GM12874 (cell line): ENCODE data around the gene KDELR3.

Experiments used
- TF ChIP-seq, protein P1 (sequence below): IDR thresholded peaks from 2 replicates; pipeline ENCODE4 v1.5.1; 2011; ENCODE audit warnings: low read depth, mild to moderate bottlenecking, control low read depth, low read length, moderate library complexity; ENCODE audit not compliant: insufficient read depth

The KDELR3 gene

GRCh38 chr22:38460426-38460840 is 7.5 kb upstream of the KDELR3 start:
- TF ChIP-seq, protein P1, sequence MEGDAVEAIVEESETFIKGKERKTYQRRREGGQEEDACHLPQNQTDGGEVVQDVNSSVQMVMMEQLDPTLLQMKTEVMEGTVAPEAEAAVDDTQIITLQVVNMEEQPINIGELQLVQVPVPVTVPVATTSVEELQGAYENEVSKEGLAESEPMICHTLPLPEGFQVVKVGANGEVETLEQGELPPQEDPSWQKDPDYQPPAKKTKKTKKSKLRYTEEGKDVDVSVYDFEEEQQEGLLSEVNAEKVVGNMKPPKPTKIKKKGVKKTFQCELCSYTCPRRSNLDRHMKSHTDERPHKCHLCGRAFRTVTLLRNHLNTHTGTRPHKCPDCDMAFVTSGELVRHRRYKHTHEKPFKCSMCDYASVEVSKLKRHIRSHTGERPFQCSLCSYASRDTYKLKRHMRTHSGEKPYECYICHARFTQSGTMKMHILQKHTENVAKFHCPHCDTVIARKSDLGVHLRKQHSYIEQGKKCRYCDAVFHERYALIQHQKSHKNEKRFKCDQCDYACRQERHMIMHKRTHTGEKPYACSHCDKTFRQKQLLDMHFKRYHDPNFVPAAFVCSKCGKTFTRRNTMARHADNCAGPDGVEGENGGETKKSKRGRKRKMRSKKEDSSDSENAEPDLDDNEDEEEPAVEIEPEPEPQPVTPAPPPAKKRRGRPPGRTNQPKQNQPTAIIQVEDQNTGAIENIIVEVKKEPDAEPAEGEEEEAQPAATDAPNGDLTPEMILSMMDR = no peak

DNA sequence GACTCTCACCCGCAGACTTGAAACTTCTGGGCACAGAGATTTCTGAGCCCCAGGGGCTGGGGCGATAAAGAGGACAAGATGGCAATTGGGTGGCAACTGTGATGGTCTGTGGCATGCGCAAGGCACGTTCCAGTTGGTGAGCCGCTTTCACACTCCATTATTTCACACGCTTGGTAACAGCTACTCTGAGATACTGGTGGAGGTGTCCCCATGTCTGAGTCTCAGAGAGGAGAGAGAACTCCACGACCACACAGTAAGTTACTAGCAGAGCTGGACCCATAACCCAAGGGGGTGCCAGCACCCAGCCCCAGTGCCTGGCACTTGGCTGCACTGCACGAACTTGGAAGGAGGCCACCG is 6.9 kb upstream of the KDELR3 start:
- TF ChIP-seq, protein P1 = no peak

DNA sequence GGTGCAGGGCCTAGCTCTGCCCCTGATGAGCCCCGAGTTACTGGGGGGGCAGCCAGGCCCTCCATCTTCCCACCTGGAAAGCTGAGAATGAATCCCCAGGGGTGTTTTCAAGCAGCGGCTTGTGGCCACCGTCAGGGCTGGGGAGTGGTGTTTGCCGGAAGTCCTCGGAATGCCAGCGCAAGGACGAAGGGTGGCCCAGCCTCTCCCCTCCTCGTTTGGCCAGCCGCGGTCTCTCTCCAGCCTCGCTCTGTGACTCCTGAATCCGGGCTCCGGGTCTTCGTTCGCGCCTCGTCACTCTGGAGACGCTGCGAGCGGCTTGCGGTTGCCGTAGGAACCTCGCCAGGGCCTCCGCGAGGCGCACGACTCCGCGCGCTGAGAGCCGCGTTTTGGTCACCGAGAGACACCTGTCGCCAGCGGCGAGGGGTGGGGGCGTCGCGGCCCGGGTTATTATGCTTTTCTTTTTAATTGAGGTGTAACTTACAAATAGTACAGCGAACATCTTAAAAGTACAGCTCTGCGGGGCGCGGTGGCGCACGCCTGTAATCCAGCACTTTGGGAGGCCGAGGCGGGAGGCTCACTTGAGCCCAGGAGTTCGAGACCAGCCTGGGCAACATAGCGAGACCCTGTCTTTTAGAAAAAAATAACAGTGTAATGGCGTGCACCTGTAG is 6.3 kb upstream of the KDELR3 start:
- TF ChIP-seq, protein P1 = no peak

GRCh38 chr22:38462960-38463784 is 4.7 kb upstream of the KDELR3 start:
- TF ChIP-seq, protein P1 = no peak

DNA sequence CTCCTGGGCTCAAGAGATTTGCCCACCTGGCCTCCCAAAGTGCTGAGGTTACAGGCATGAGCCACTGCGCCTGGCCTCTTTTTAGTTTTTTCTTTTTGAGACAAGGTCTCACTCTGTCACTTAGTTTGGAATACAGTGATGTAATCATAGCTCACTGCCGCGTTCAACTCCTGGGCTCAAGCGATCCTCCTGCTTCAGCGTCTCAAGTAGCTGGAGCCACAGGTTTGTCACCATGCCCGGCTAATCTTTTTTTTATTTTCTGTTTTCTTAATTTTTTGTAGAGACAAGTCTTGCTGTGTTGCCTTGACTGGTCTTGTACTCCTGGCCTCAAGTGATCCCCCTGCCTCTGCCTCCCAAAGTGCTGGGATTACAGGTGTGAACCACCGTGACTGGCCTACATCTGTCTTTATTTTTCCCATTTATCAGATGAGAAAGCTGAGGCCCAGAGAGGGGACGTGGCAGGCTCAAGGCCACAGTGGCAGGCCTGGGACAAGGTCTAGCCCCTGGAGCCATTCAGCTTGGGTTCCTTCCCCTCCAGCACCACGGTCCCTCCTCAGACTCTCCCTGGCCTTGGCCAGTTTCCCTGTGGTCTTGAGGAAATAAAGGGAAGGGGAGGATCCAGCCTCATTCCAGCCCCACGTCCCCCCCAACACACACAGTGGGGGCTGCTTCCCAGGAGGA is 2.8 kb upstream of the KDELR3 start:
- TF ChIP-seq, protein P1 = no peak

- TF ChIP-seq, protein P1 = no peak
These were observed 2.0 kb upstream of the KDELR3 start for GRCh38 chr22:38465673-38466490.

- TF ChIP-seq, protein P1 = no peak
These were observed 425 bp upstream of the KDELR3 start for GRCh38 chr22:38467438-38467903.
